Measurements from ENCODE around the gene PKN1. TPM values are rescaled to one million over a fixed set of nuclear protein-coding genes. Genes with fewer than 3 reads are reported as not detected.

The PKN1 gene
- total RNA-seq, 2 donors from 2014 or later, result 54.3 to 255 TPM

DNA sequence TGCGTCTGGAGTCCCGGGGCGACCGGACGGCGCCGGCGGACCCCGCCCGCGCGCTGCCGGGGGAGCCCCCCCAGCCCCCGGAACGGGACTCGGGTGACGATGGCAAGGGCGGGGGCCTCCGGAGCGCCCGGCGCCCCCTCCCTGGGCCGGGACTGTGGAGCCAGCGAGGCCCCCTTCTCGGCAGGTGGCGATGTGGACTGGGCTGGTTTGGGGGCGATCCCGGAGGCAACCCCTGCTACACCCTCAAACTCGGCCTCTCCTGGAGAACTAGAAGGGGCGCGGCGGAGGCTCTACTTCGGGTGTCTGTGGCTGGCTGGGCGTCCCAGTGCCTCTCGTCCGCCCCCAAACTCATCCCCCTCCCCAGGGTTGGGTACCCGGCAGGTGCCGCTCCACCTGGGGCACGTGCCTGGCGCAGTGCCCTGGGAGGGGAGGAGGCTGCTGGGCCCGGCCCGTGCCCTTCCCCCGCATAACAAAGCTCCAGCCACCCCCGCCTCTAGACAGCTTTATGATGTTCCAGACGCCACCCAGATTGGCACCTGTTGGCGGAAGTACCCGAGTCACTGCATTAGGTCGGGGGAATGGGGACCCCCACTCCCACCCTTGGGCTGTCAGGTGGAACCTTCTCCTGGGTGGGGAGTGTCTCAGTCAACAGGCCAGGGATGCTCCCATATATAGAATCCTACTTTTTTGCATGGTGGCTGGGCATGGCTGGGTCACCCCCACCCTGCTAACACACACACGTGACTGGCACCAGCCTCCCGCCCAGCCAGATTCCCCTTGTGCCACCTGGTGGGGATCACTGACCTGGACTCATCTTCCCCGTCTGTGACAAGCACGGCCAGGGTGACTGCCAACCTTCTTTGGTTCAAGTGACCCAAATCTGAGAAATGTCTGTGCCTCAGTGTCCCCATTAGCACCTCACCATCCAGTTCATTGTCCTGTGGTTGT, 722 bp downstream of the PKN1 start:
- Histone ChIP-seq H3K4me3 (peak overlapping the region; percentile 68 to 77), H3K36me3 (no peaks in the 10 kb centered on the region), H3K9me3 (no peaks in the 10 kb centered on the region), H3K27me3 (replicated peaks; ENCODE audit: insufficient read depth) (no peaks in the 10 kb centered on the region), H3K4me1 (replicated peaks) (peaks cover 5% of the 10 kb centered on the region), H3K27ac (peak overlapping the region; percentile 74 to 75)
- intact Hi-C loops (cut with DNase I), result no loop called here
- peak; percentile 35 for DNase-seq (ENCODE audit: low spot score)
- TF ChIP-seq POLR2A (IDR thresholded peaks at IDR 0.05) (no peak), POLR2AphosphoS5 (IDR thresholded peaks at IDR 0.05) (peak; percentile 25)
- TF ChIP-seq, protein P1, sequence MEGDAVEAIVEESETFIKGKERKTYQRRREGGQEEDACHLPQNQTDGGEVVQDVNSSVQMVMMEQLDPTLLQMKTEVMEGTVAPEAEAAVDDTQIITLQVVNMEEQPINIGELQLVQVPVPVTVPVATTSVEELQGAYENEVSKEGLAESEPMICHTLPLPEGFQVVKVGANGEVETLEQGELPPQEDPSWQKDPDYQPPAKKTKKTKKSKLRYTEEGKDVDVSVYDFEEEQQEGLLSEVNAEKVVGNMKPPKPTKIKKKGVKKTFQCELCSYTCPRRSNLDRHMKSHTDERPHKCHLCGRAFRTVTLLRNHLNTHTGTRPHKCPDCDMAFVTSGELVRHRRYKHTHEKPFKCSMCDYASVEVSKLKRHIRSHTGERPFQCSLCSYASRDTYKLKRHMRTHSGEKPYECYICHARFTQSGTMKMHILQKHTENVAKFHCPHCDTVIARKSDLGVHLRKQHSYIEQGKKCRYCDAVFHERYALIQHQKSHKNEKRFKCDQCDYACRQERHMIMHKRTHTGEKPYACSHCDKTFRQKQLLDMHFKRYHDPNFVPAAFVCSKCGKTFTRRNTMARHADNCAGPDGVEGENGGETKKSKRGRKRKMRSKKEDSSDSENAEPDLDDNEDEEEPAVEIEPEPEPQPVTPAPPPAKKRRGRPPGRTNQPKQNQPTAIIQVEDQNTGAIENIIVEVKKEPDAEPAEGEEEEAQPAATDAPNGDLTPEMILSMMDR (IDR thresholded peaks at IDR 0.05), result peak in 1 of 4 experiments; percentile 25
- WGBS, result 4% methylated on average over 19 of the region's 52 CpGs

DNA sequence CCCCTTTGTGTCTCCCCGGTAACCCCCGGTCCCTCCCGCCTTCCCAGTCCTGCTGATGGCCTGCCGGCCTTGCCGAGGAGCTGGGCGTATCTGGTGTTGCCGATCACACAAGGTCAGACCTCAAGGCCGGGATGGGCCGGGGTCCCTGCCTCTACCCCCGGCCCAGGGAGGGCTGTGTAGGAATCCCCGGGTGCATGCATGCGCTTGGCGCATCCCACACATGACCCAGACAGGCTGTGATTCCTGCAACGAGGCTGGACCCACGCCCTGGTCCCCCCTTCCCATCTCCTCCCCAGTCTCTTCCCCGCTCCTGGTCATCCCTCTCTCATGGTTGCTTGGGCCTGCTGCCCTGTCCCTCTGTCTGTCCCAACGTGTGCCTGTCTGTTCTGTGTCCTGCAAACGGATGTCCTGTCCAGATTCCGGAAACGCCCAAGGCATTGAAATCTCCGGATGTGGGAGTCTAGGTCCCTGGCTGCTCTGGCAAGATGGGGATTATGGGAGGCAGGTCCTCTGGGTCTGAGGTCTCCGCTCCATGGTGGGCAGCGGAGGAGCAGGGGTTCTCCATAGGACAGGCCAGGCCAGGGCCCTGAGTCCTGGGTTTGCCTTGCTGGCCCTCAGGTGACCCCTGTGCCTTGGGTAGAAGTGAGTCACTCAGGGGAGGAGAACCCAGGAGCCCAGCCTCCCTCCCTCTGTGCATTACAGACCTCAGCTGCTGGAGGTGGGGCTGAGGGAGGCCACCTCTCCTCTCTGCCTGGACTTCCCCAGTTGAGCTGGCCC, 1.6 kb downstream of the PKN1 start:
- Histone ChIP-seq H3K27ac (peak overlapping the region; percentile 74 to 75), H3K9me3 (no peaks in the 10 kb centered on the region), H3K36me3 (no peaks in the 10 kb centered on the region), H3K4me3 (peak overlapping the region in 1 of 2 donors; percentile 68), H3K27me3 (replicated peaks; ENCODE audit: insufficient read depth) (no peaks in the 10 kb centered on the region), H3K4me1 (replicated peaks) (peaks cover 5% of the 10 kb centered on the region)
- WGBS, result 49% methylated on average over 23 of the region's 23 CpGs
- intact Hi-C loops (cut with DNase I), result no loop called here
- TF ChIP-seq POLR2A (IDR thresholded peaks at IDR 0.05), result no peak
- no peak for TF ChIP-seq POLR2AphosphoS5 (IDR thresholded peaks at IDR 0.05)
- TF ChIP-seq, protein P1 (IDR thresholded peaks at IDR 0.05), result no peak
- DNase-seq (ENCODE audit: low spot score), result no peak

DNA sequence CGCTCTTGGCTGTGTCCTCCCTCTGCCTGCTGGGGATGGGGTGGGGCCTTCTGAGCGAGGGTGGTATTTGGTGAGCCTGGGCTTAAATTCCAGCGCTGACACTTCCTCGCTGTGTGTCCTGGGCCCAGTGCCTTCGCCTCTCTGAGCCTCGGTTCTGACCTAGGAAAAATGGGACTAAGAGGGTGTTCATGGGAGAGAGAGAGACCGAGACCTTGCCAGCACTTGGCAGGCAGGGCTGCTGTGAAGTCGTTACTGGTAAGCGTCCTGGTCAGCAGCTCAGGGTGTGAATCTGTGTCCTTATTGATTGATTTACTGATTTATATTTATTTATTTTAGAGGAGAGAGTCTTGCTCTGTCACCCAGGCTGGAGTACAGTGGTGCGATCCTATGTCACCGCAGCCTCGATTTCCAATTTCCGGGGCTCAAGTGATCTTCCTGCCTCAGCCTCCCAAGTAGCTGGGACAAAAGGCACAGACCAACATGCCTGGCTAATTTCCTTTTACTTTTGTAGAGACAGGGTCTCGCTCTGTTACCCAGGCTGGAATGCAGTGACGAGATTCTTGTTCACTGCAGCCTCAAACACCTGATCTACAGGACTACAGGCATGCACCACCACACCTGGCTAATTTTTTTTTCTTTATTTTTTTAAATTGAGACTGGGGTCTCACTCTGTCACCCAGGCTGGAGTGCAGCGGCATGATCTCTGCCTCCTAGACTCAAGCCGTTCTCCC, 2.4 kb downstream of the PKN1 start:
- TF ChIP-seq POLR2AphosphoS5 (IDR thresholded peaks at IDR 0.05), result no peak
- TF ChIP-seq, protein P1 (IDR thresholded peaks at IDR 0.05), result no peak
- 77% methylated on average over 17 of the region's 17 CpGs for WGBS
- no peak overlapping the region for H3K27ac ChIP-seq
- no peak overlapping the region for H3K4me3 ChIP-seq
- no peaks in the 10 kb centered on the region for H3K36me3 ChIP-seq
- no peaks in the 10 kb centered on the region for H3K27me3 ChIP-seq (replicated peaks; ENCODE audit: insufficient read depth)
- no peak for DNase-seq (ENCODE audit: low spot score)
- intact Hi-C loops (cut with DNase I), result no loop called here
- H3K9me3 ChIP-seq, result no peaks in the 10 kb centered on the region
- peaks cover 5% of the 10 kb centered on the region for H3K4me1 ChIP-seq (replicated peaks)

DNA sequence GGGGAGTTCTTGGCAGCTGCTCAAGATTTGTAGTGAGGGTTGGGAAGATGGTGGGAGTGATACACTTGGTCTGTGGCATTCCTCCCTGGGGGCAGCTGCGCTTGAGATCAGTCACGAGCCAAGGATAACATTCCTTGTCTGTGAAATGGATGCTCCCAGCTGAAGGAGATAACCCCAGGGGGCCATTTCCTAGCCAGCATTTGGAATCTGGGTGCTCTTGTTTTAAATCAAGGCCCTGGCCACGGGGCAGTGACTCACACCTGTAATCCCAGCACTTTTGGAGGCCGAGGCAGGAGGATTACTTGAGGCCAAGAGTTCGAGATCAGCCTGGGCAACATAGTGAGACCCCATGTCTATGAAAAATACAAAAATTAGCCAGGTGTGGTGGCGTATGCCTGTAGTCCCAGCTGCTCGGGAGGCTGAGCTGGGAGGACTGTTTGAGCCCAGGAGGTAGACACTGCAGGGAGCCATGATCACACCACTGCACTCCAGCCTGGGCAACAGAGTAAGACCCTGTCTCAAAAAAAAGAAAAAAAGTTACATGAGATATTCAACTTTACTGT, 4.6 kb downstream of the PKN1 start:
- Histone ChIP-seq H3K27ac (no peak overlapping the region), H3K4me1 (replicated peaks) (peaks cover 5% of the 10 kb centered on the region), H3K4me3 (no peak overlapping the region), H3K27me3 (replicated peaks; ENCODE audit: insufficient read depth) (no peaks in the 10 kb centered on the region), H3K36me3 (peaks cover 0 to 6% of the 10 kb centered on the region in 2 donors), H3K9me3 (no peaks in the 10 kb centered on the region)
- TF ChIP-seq, protein P1 (IDR thresholded peaks at IDR 0.05), result no peak
- no peak for TF ChIP-seq POLR2A (IDR thresholded peaks at IDR 0.05)
- TF ChIP-seq POLR2AphosphoS5 (IDR thresholded peaks at IDR 0.05), result no peak
- no peak for DNase-seq (ENCODE audit: low spot score)
- intact Hi-C loops (cut with DNase I), result no loop called here
- WGBS, result 89% methylated on average over 7 of the region's 7 CpGs
